ENCODE results near the gene NFE2L1.
"Not testable (repeated sequence)": the region's sequence is repeated elsewhere in the genome, so short reads cannot be mapped to it uniquely, and the experiment has no call there.

The NFE2L1 gene

DNA sequence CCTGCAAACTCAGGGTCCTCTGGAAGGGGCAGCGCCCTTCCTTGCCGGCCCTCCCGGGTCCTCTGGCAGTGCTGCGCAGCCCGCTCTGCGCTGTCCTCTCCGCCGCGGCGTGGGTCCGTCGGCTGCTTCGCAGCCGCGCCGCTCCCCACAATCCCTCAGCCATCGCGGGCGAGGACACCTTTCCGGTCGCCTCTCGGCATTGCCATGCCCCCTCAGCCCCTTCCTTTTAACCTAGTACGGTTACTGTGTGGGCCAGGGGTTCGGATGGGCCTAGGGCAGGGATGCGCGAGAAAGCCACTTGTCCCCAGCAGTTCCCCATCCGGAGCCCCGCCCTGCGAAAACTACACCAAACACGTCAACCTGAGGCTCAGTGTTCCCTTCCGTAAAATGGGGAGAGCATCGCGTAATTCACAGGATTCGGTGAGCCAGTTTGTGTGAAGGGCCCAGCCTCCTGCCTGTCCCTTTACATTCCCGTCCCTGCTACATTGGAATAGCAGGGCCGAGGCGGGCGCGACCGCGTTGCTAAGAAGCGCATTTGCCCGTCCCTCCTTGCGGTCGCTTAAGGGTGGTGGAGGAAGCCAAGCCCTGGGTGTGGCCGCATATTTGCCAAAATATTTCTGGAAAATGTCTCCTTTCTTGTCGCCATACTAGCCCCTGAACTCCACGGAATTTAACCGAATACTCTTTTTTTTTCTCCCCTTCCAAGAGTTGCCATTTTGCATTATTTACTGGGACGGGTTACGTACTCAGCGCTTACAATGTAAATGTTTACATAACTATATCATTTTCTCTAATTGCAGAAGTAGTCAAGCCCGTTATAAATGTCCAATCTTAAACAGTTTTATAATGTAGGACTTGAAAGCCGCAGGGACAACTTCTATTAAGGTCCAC is 23.8 kb upstream of the NFE2L1 start:
- DNase-seq = peak; percentile 56

GRCh38 chr17:48025040-48025903 is 22.9 kb upstream of the NFE2L1 start:
- DNase-seq = peak; percentile 98

GRCh38 chr17:48025904-48026501 is 22.2 kb upstream of the NFE2L1 start:
- DNase-seq = no peak

GRCh38 chr17:48026502-48027321 is 21.4 kb upstream of the NFE2L1 start:
- DNase-seq = peak; percentile 76

DNA sequence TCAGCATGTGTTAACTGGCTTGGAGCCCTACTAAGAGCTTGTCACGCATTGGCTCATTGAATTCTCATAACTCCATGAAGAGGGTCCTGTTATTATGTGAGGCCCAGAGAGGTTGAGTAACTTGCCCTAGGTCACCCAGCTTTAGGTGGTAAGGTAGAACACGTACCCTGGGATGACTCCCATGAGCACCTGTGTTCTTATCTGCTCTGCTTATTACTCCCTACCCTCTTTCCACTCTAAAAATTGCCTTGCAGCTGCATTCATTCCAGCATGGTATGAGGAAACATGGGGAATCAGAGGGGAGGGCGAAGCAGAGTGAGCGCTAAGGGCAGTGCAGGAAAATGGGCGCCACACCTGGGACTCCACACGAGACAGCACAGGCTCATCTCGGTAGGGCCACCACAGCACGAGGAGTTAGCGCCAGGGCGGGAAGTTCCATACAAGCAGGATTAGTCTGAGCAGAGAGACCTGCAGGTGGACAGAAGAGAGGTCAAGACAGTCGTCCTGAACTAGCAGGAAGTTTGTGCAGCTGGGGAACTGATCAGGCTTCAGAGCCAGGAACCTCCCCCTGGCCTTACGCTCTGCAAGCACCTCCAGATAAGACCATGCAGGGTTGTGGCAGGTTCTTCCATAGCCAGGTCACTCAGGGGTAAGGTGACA is 20.7 kb upstream of the NFE2L1 start:
- no peak for DNase-seq

DNA sequence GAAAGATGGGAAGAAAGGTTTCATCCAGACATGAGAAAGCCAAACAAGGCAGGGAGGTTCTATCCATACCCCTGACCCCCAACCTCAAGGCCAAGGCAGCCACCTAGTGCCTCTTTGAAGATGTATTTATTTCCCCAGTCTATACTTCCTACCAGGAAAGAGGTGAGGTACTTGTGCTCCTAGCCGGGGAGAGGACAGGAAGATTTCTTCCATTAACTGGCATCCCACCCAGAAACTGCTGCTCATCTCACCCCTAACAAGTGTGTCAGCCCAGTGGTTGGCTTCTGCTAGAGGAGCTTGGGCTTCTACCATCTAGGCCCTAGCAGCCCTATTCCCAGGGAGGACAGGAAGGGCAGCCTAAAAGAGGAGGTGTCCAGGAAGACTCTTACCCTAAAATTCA is 19.4 kb upstream of the NFE2L1 start:
- DNase-seq = no peak

DNA sequence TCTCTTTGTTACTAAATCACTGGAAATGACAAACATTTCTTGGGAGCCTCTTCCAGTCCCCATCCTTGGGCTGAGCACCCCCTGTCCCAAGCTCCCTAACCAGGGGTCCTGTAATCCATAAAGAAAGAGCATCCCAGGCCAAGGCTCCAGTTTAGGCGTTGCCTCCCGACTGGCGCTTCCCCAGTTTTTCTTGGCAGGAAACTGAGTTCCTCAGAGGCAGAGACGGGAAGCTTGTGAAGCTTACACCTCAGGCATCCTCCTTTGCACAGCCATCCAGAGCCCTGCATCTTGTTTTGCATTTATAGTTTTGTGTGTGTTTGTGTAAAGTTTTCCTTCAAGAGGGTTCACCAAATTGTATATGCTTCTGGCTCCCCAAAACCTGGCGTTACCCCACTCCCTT is 17.6 kb upstream of the NFE2L1 start:
- DNase-seq = no peak

GRCh38 chr17:48031966-48032365 is 16.2 kb upstream of the NFE2L1 start:
- no peak for DNase-seq

DNA sequence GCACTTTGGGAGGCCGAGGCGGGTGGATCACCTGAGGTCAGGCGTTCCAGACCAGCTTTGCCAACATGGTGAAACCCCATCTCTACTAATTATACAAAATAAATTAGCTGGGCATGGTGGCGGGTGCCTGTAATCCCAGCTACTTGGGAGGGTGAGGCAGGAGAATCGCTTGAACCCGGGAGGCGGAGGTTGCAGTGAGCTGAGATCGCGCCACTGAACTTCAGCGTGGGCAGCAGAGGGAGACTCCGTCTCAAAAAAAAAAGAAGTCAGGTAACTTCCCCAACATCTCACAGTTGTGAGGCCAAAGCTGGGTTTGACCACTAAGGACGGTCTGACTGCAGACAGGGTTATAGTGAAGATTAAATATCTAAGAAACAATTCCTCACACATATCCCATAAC is 13.4 kb upstream of the NFE2L1 start:
- not testable (repeated sequence) for DNase-seq

DNA sequence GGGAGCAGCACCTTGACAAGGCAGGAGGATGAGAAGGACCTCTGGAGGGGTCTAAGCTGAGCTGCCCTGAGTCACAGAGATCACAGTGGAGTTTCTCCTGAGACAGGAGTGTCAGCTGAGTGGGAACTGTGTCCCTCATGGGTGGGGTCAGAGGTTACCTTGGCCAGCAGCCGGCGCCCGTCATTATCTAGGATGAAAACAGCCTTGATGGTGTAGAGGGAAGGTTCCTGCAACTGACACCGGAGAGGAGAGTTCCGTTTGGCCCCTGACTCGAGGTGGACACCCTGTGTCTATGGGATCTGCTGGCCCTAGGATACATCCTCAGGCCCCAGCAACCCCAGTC is 11.5 kb upstream of the NFE2L1 start:
- DNase-seq = no peak

GRCh38 chr17:48037036-48037837 is 10.9 kb upstream of the NFE2L1 start, which contains the start of gene COPZ2:
Gene COPZ2, minus strand, starts transcription at chr17:48037797. Its CDS starts 20 bp downstream, at chr17:48037777.
- peak; percentile 71 for DNase-seq

GRCh38 chr17:48037838-48038323 is 10.3 kb upstream of the NFE2L1 start:
- peak; percentile 10 for DNase-seq

DNA sequence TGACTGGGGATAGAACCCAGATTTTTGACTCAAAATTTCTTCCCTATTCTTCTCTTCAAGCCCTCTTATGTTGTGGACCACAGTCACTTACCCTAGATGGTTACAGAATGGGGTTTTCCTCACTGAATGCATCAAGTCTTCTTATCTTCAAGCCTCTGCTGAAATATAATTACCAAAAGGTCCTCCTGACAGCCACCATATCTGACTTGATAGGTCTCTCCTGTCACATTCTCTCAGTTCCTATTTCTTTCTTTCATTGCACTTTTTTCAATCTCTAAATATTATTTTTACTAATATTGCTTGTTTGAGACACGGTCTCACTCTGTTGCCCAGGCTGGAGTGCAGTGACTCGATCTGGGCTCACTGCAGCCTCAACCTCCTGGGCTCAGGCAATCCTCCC is 9.5 kb upstream of the NFE2L1 start:
- DNase-seq = no peak

DNA sequence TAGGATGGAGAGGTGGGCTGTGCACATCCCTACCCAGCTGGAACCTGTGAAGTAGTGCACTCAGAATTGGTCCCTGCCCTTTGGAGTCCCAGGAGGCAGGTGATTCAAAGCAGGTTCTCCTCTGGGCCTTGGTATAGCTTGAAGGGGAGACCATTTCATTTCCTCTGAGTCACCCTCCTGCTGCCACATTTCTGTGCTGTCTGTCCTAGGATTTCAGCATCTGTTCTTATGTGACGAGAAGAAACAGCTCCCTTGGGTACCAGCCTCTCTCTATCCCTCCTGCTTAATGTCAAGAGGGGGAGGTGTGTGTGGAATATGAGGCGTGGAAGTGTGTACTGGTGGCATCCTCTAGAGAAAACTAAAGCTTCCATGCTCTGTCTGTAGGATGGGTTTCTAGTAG is 5.0 kb upstream of the NFE2L1 start:
- no peak for DNase-seq

DNA sequence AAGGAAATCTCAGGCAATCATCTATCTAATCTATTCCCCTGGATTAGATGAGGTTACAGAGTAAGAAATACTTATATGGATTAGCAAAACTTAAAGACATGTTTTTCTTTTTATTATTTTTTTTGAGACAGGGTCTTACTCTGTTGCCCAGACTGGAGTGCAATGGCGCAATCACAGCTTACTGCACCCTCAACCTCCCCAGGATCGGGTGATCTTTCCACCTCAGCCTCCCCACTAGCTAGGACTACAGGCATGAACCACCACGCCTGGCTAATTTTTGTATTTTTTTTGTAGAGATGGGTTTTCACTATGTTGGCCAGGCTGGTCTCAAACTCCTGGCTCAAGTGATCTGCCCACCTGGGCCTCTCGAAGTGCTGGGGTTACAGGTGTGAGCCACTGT is 3.3 kb upstream of the NFE2L1 start:
- no peak for DNase-seq

GRCh38 chr17:48045316-48046001 is 2.7 kb upstream of the NFE2L1 start:
- DNase-seq = no peak

- DNase-seq = no peak
These were observed 1.9 kb upstream of the NFE2L1 start for GRCh38 chr17:48046296-48046695.

DNA sequence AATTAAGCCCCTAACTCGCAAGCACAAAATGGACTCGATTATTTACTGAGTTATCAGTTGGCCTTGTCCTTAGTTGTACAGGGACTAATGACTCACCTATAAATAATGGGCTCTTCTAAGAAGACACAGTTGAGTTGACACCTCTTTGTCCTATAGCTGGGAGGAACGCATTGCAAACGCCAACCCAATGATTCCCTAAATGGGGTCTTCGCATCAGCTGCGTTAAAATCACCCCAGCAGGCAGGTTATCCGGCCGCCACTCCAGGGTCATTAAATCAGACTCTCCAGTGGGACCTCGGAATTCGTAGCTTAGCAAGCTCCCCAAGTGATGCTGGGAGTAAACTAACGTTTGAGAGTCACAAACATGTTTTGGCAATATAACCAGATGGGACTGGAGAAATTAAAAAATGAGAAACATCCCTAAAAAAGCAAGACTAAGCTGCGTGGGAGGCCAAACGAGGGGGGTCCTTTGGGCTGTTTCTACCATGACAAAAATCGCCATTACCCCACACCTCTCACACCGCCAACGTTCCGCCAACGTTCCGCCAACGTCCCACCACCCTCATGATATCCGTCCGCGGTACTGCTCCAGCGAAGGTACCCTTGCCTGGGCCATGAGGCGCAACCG is 932 bp upstream of the NFE2L1 start:
- no peak for DNase-seq

GRCh38 chr17:48048384-48049126 is 396 bp downstream of the NFE2L1 start:
- DNase-seq = peak; percentile 40
